PC-3 (cell line): ENCODE data around the gene TMEM256. TPM values are rescaled to one million over a fixed set of nuclear protein-coding genes. Genes with fewer than 3 reads are reported as not detected.

ENCODE experiments used
- ATAC-seq: fragments of 200-7000 bp; cut with Tn5 transposase; 2 replicates; pipeline ENCODE4 v1.9.1; 2020; ENCODE audit warnings: mild to moderate bottlenecking, moderate library complexity
- BruUV-seq: library from RNA; stranded (reverse); fragments of 400-500 nt; replicated peaks from 2 replicates; lab custom pipeline; 2021; lab: Mats Ljungman, UMichigan
- CTCF ChIA-PET: fragments of 300-600 bp; sonication (Branson Sonifier 250); formaldehyde crosslinking; loops from one replicate; lab custom pipeline; 2022; ENCODE audit warnings: antibody characterized with exemption; lab: Charles Lee
- POLR2A ChIA-PET: fragments of 300-600 bp; sonication (Branson Sonifier 250); formaldehyde crosslinking; loops from one replicate; lab custom pipeline; 2022; ENCODE audit warnings: antibody characterized with exemption; ENCODE audit not compliant: unreplicated experiment; lab: Charles Lee
- DNase-seq: peaks from one replicate; pipeline ENCODE4 v3.0.0-alpha.2; 2015
- H2AFZ ChIP-seq: fragments of 300-600 bp; sonication (generic); 2 replicates; pipeline ENCODE4 v1.6.0; 2016; ENCODE audit warnings: antibody characterized with exemption, low read length
- H3F3A ChIP-seq: fragments of 300-600 bp; sonication (generic); one replicate; pipeline ENCODE4 v1.6.0; 2017; ENCODE audit warnings: antibody characterized with exemption, low read length, control low read depth, mild to moderate bottlenecking; ENCODE audit not compliant: unreplicated experiment
- H3K27ac ChIP-seq: fragments of 300-600 bp; sonication (generic); 2 replicates; pipeline ENCODE4 v1.5.1; 2016; ENCODE audit warnings: mild to moderate bottlenecking, low read length
- H3K27me3 ChIP-seq: fragments of 300-600 bp; sonication (generic); 2 replicates; pipeline ENCODE4 v1.6.1; 2016; ENCODE audit warnings: low read length, mixed read lengths
- H3K36me3 ChIP-seq: fragments of 300-600 bp; sonication (generic); 2 replicates; pipeline ENCODE4 v1.6.1; 2016; ENCODE audit warnings: low read depth, mixed run types, low read length, mixed read lengths
- H3K4me1 ChIP-seq: fragments of 300-600 bp; sonication (generic); 2 replicates; pipeline ENCODE4 v1.5.1; 2016; ENCODE audit warnings: low read length; ENCODE audit not compliant: insufficient read depth
- H3K4me2 ChIP-seq: fragments of 300-600 bp; sonication (generic); 2 replicates; pipeline ENCODE4 v1.6.0; 2016; ENCODE audit warnings: low read length
- H3K4me3 ChIP-seq: fragments of 300-600 bp; sonication (generic); 2 replicates; pipeline ENCODE4 v1.5.1; 2016; ENCODE audit warnings: mild to moderate bottlenecking, low read length, mixed read lengths
- H3K79me2 ChIP-seq: fragments of 300-600 bp; sonication (generic); 2 replicates; pipeline ENCODE4 v1.6.1; 2017; ENCODE audit warnings: low read length, mixed read lengths
- H3K9ac ChIP-seq: fragments of 300-600 bp; sonication (generic); 2 replicates; pipeline ENCODE4 v1.6.0; 2016; ENCODE audit warnings: mild to moderate bottlenecking, low read length
- H3K9me2 ChIP-seq: fragments of 300-600 bp; sonication (generic); replicated peaks from 2 replicates; pipeline ENCODE4 v1.6.1; 2016; ENCODE audit warnings: mixed run types, low read length, mixed read lengths
- H3K9me3 ChIP-seq: fragments of 300-600 bp; sonication (generic); 2 replicates; pipeline ENCODE4 v1.6.1; 2016; ENCODE audit warnings: low read length, mixed read lengths
- H4K20me1 ChIP-seq: fragments of 300-600 bp; sonication (generic); 2 replicates; pipeline ENCODE4 v1.6.1; 2016; ENCODE audit warnings: low read length, mixed read lengths
- CTCF ChIP-seq: fragments of 300-600 bp; sonication (generic); conservative IDR thresholded peaks from 2 replicates; pipeline ENCODE4 v1.5.1; 2017; ENCODE audit warnings: antibody characterized with exemption, low read depth, mild to moderate bottlenecking, low read length
- EZH2 ChIP-seq: fragments of 300-600 bp; sonication (generic); IDR thresholded peaks from one replicate; pipeline ENCODE4 v1.6.1; 2017; ENCODE audit warnings: antibody characterized with exemption, mild to moderate bottlenecking, low read length; ENCODE audit not compliant: unreplicated experiment
- EZH2phosphoT487 ChIP-seq: fragments of 300-600 bp; sonication (generic); IDR thresholded peaks from 2 replicates; pipeline ENCODE4 v1.6.1; 2018; ENCODE audit warnings: mild to moderate bottlenecking, antibody characterized with exemption, low read length, borderline replicate concordance
- intact Hi-C: fragments of 100-400 bp; cut with micrococcal nuclease; formaldehyde crosslinking; loops from 2 replicates; pipeline ENCODE4 v1.9.0; 2023
- total RNA-seq: library from RNA; depleted of rRNA; stranded (reverse); fragments of >200 nt; gene quantifications from 2 replicates; pipeline ENCODE4 v1.2.3, GENCODE V29; 2014

TMEM256 gene
- total RNA-seq, 1 experiment from 2014 or later, result 82.4 TPM

GRCh38 chr17:7418472-7419152 lies 14.7 kb upstream of the TMEM256 start:
- Histone ChIP-seq H4K20me1 (no peaks in the 10 kb centered on the region), H3K9me3 (no peaks in the 10 kb centered on the region), H3K9ac (no peak overlapping the region), H2AFZ (no peak overlapping the region), H3K4me3 (no peak overlapping the region), H3K4me1 (no peaks in the 10 kb centered on the region), H3K27me3 (no peaks in the 10 kb centered on the region), H3K9me2 (no peaks in the 10 kb centered on the region), H3K79me2 (no peaks in the 10 kb centered on the region), H3F3A (no peaks in the 10 kb centered on the region), H3K4me2 (no peak overlapping the region), H3K36me3 (no peaks in the 10 kb centered on the region), H3K27ac (no peak overlapping the region)
- TSS peak; percentile 44 for BruUV-seq
- ChIA-PET POLR2A (no interaction called here), CTCF (no interaction called here)
- DNase-seq, result no peak
- intact Hi-C loops, result no loop called here
- ATAC-seq, result no peak
- TF ChIP-seq EZH2phosphoT487 (no peak), EZH2 (no peak), CTCF (no peak)

GRCh38 chr17:7417056-7417655 lies 13.3 kb upstream of the TMEM256 start:
- no peak for ATAC-seq
- Histone ChIP-seq H3K4me3 (no peak overlapping the region), H3K79me2 (no peaks in the 10 kb centered on the region), H3K36me3 (no peaks in the 10 kb centered on the region), H3K9me2 (no peaks in the 10 kb centered on the region), H3K4me1 (no peaks in the 10 kb centered on the region), H3K9ac (no peak overlapping the region), H3K27me3 (no peaks in the 10 kb centered on the region), H4K20me1 (no peaks in the 10 kb centered on the region), H3K9me3 (no peaks in the 10 kb centered on the region), H3K27ac (no peak overlapping the region), H3F3A (no peaks in the 10 kb centered on the region), H2AFZ (no peak overlapping the region), H3K4me2 (no peak overlapping the region)
- ChIA-PET CTCF (no interaction called here), POLR2A (no interaction called here)
- no peak for TF ChIP-seq EZH2phosphoT487
- no peak for TF ChIP-seq EZH2
- TF ChIP-seq CTCF, result no peak
- no peak for DNase-seq
- intact Hi-C loops, result no loop called here
- no TSS peak for BruUV-seq

- ATAC-seq, result no peak
Observed at GRCh38 chr17:7416323-7416722, 12.4 kb upstream of the TMEM256 start.

More at GRCh38 chr17:7416323-7416722, 12.4 kb upstream of the TMEM256 start:
- Histone ChIP-seq H3K36me3 (no peaks in the 10 kb centered on the region), H3K27ac (no peak overlapping the region), H3K4me3 (no peak overlapping the region), H3K9ac (no peak overlapping the region), H3K9me3 (no peaks in the 10 kb centered on the region), H2AFZ (no peak overlapping the region), H3K27me3 (no peaks in the 10 kb centered on the region), H3F3A (no peaks in the 10 kb centered on the region), H4K20me1 (no peaks in the 10 kb centered on the region), H3K79me2 (no peaks in the 10 kb centered on the region), H3K4me1 (no peaks in the 10 kb centered on the region), H3K4me2 (no peak overlapping the region), H3K9me2 (no peaks in the 10 kb centered on the region)
- ChIA-PET CTCF (no interaction called here), POLR2A (no interaction called here)
- TF ChIP-seq CTCF (no peak), EZH2phosphoT487 (no peak), EZH2 (no peak)
- no TSS peak for BruUV-seq
- DNase-seq, result no peak
- intact Hi-C loops, result no loop called here
